Embryonic facial prominence (tissue), 1 donor: ENCODE measurements around the gene RELCH.
A peak's percentile ranks its signal among the peaks of the same experiment; 100 is the strongest.
"Not testable (repeated sequence)": the region's sequence is repeated elsewhere in the genome, so short reads cannot be mapped to it uniquely, and the experiment has no call there.

Experiments used
- DNase-seq: peaks from one replicate; pipeline ENCODE4 v3.0.0-alpha.2; 2016; ENCODE audit errors: extremely low spot score

The RELCH gene, protein sequence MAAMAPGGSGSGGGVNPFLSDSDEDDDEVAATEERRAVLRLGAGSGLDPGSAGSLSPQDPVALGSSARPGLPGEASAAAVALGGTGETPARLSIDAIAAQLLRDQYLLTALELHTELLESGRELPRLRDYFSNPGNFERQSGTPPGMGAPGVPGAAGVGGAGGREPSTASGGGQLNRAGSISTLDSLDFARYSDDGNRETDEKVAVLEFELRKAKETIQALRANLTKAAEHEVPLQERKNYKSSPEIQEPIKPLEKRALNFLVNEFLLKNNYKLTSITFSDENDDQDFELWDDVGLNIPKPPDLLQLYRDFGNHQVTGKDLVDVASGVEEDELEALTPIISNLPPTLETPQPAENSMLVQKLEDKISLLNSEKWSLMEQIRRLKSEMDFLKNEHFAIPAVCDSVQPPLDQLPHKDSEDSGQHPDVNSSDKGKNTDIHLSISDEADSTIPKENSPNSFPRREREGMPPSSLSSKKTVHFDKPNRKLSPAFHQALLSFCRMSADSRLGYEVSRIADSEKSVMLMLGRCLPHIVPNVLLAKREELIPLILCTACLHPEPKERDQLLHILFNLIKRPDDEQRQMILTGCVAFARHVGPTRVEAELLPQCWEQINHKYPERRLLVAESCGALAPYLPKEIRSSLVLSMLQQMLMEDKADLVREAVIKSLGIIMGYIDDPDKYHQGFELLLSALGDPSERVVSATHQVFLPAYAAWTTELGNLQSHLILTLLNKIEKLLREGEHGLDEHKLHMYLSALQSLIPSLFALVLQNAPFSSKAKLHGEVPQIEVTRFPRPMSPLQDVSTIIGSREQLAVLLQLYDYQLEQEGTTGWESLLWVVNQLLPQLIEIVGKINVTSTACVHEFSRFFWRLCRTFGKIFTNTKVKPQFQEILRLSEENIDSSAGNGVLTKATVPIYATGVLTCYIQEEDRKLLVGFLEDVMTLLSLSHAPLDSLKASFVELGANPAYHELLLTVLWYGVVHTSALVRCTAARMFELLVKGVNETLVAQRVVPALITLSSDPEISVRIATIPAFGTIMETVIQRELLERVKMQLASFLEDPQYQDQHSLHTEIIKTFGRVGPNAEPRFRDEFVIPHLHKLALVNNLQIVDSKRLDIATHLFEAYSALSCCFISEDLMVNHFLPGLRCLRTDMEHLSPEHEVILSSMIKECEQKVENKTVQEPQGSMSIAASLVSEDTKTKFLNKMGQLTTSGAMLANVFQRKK

DNA sequence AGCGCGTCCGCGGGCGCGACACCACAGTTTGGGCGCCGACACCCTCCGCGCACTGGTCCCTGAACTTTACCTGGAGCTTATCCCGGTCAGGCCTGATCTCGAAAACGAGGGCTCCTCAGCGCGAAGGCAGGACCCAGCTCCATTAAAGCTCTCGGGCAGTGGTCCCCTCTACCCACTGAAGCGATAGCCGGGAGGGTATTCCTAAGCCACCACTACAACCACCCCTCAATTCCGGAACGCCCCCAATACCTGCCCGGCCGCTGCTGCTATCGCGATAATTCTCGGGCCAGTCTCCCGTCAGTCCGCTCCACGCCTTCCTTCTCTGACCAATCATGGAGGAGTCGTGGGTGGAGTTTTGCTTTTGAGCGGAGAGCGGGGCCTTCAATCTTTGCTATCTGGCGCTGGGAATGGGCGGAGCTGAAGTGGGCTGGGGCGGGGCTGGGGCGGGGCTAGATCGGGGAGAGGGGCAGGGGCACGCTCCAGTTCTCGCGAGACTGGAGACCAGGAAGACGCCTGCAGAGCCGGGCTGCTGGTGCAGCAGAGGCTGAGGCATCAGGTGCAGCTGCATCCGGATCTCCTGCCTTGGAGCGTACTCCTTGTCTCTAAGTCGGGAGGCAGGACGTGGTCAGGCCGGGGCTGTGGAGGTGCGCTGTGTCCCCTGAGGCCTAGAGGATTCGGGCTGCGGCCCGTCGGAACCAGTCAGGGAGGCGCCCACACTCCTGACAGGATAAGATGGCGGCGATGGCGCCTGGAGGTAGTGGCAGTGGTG, at the start of gene RELCH, which contains the start of gene PIGN:
RELCH (plus strand) TSS at position 482 of the 769 bp plus-strand sequence; CDS start at position 733, 251 bp downstream.
PIGN (minus strand) TSS at position 283 of the 769 bp plus-strand sequence. CDS start 25,703 bp downstream, outside the sequence.
- DNase-seq: peak; percentile 99

DNA sequence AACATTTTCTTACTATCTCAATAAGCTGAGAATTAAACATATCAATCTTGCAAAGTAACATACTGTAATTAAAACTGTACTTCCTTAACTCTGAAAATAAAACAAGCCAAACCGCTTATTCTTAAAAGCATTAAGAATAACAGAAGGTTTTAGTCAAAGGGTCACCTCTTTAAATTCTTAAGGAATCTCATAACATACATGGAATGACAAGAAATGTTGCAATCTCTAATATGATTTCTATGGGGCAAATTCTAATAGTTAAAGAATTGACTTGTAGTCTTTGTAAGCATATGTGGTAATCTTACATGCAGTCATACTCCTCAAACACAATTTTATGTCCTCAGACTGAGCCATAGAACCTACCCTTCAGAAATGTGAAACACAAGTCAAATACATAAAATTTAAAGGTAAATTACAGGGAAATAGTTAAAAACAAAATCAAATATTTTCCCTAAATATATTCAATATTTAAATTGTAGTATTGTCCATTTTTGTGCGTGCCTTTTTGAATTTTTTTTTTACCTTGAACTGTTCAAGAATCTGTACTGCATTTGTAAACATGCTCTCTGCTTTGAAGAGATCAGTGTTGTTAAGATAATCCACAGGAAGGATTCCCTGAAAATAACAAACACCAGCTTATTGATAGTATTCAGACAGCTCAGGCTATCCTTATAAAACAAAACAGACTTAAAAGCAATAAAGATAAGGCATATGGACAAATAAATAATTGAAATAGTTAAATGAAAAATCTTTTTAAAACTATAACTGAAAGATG, 48.4 kb upstream of the RELCH start:
- no peak for DNase-seq

DNA sequence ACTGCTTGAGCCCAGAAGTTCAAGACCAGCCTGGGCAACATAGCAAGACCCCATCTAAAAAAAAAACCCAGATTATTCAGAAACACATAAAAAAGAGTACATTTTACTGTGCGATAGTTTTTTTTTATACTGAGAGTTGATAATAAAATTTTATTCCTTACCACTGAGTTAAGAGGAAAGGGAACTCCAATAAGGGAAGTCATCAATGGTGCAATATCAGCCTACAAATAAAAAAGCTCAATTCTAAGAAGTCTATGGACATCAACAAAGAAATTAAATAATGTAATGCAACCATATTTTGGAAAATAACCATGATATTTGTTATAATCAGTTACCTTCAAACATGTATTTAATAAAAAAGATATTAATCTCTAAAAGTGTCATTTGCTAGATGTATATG, 46.8 kb upstream of the RELCH start:
- DNase-seq: no peak

- DNase-seq: no peak
Measured at GRCh38 chr18:62144338-62144737, 42.7 kb upstream of the RELCH start.

DNA sequence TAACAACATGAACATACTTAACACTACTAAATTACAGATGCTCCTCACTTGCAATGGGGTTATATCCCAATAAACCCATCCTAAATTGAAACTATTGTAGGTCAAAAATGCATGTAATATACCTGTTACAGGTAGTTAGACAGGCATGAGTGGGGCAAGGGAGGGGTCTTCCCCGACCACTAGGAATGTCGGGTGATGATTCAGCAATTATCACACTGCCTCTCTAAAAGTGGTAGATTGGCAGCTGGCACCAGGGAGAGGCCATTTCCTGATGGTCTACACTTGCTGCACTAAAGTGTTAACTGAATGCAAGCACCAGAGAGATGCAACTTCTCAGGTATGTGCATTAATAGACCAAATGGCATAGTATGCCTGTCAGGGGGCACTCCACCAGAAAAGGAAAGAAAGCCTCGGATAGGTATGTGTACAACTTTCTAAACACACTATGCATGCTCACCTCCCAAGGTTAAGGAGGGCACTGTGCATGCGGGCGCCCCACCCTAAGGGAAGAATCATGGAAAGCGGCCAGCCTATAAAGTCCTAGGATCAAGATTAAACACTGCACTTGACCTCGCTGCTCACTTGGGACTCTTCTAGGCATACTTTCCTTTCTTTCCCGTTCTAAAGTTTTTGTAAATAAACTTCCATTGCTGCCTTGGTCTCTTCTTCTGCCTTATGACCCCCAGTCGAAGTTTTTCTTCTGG, 35.8 kb upstream of the RELCH start:
- no peak for DNase-seq

DNA sequence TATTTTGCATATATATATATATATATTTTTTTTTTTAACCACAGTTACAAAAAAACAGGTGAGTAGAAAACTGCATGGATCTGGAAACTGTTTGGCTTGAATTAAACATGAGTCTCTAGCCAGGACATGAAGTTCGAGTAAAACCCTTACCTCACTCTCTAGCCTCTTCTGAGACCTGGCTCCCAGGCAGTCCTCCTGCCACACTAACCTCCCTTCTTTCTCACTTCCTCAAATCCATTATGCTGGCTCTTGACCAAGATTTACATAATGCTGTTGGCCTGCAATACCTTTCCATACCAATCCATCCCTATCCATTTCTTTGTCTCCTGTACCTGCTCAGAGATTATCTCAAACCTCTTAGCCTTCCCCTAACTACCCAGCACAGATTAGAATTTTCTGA, 34.2 kb upstream of the RELCH start:
- no peak for DNase-seq

- no peak for DNase-seq
Measured at GRCh38 chr18:62157843-62158242, 29.2 kb upstream of the RELCH start.

DNA sequence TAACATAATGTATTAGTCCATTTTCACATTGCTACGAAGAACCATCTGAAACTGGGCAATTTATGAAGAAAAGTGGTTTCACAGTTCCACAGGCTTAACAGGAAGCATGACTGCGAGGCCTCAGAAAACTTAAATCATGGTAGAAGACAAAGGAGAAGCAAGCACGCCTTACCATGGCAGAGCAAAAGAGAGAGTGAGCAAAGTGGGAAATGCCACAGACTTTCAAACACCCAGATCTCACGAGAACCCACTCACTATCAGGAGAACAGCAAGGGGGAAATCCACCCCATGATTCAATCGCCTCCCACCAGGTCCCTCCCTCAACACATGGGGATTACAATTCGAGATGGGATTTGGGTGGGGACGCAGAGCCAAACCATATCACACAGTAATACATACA, 22.7 kb upstream of the RELCH start:
- DNase-seq: no peak

- no peak for DNase-seq
Measured at GRCh38 chr18:62164855-62165487, 22.1 kb upstream of the RELCH start.

- DNase-seq: no peak
Measured at GRCh38 chr18:62165583-62165982, 21.5 kb upstream of the RELCH start.

GRCh38 chr18:62166524-62166923, 20.5 kb upstream of the RELCH start:
- not testable (repeated sequence) for DNase-seq

- no peak for DNase-seq
Measured at GRCh38 chr18:62170857-62171256, 16.2 kb upstream of the RELCH start.

DNA sequence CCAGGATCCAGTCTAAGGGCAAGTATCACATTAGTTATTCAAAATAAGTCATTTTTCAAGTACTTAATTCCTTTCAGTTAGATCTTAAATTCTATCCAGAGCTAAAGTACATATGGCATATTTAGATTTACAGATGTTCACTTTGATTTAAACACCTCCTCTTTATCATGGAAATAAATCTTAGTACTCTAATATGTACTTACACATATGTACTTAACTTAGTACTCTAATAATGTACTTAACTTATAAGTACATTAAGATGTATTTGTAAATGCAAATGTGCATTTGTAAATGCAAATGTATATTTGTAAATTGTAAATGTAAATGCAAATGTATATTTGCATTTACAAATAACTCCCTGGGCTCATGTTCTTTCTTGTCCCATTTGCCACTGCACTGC, 14.8 kb upstream of the RELCH start:
- DNase-seq: no peak

GRCh38 chr18:62175521-62175920, 11.5 kb upstream of the RELCH start:
- no peak for DNase-seq

DNA sequence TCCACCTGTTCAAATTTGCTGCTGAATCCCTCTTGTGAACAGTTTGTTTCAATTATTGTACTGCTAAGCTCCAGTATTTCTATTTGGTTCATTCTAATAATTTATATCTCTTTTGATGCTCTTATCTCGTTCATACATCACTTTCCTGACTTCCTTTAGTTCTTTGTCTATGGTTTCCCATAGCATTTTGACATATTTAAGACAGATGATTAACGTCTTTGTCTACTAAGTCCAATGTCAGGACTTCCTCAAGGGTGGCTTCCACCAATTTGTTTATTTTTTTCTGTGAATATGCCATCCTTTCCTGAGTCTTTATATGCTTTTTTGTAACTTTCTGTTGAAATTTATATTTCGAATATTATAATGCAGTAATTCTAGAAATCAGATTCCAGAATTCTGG, 9.8 kb upstream of the RELCH start:
- no peak for DNase-seq

- no peak for DNase-seq
Measured at GRCh38 chr18:62179213-62179612, 7.8 kb upstream of the RELCH start.

GRCh38 chr18:62182220-62182619, 4.8 kb upstream of the RELCH start:
- no peak for DNase-seq

- peak; percentile 49 for DNase-seq
Measured at GRCh38 chr18:62183578-62184195, 3.4 kb upstream of the RELCH start.

- DNase-seq: peak; percentile 16
Measured at GRCh38 chr18:62186499-62186773, 619 bp upstream of the RELCH start.
